AML-193 (cell line): Measurements from ENCODE around the gene IPO4.
A peak's percentile ranks its signal among the peaks of the same experiment; 100 is the strongest.
"Not testable (repeated sequence)": the region's sequence is repeated elsewhere in the genome, so short reads cannot be mapped to it uniquely, and the experiment has no call there.

Experiments
- DNase-seq, 2 experiments: peaks; one replicate each; lab custom pipeline; 2025; lab: John Stamatoyannopoulos, UW

IPO4 gene, protein sequence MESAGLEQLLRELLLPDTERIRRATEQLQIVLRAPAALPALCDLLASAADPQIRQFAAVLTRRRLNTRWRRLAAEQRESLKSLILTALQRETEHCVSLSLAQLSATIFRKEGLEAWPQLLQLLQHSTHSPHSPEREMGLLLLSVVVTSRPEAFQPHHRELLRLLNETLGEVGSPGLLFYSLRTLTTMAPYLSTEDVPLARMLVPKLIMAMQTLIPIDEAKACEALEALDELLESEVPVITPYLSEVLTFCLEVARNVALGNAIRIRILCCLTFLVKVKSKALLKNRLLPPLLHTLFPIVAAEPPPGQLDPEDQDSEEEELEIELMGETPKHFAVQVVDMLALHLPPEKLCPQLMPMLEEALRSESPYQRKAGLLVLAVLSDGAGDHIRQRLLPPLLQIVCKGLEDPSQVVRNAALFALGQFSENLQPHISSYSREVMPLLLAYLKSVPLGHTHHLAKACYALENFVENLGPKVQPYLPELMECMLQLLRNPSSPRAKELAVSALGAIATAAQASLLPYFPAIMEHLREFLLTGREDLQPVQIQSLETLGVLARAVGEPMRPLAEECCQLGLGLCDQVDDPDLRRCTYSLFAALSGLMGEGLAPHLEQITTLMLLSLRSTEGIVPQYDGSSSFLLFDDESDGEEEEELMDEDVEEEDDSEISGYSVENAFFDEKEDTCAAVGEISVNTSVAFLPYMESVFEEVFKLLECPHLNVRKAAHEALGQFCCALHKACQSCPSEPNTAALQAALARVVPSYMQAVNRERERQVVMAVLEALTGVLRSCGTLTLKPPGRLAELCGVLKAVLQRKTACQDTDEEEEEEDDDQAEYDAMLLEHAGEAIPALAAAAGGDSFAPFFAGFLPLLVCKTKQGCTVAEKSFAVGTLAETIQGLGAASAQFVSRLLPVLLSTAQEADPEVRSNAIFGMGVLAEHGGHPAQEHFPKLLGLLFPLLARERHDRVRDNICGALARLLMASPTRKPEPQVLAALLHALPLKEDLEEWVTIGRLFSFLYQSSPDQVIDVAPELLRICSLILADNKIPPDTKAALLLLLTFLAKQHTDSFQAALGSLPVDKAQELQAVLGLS

DNA sequence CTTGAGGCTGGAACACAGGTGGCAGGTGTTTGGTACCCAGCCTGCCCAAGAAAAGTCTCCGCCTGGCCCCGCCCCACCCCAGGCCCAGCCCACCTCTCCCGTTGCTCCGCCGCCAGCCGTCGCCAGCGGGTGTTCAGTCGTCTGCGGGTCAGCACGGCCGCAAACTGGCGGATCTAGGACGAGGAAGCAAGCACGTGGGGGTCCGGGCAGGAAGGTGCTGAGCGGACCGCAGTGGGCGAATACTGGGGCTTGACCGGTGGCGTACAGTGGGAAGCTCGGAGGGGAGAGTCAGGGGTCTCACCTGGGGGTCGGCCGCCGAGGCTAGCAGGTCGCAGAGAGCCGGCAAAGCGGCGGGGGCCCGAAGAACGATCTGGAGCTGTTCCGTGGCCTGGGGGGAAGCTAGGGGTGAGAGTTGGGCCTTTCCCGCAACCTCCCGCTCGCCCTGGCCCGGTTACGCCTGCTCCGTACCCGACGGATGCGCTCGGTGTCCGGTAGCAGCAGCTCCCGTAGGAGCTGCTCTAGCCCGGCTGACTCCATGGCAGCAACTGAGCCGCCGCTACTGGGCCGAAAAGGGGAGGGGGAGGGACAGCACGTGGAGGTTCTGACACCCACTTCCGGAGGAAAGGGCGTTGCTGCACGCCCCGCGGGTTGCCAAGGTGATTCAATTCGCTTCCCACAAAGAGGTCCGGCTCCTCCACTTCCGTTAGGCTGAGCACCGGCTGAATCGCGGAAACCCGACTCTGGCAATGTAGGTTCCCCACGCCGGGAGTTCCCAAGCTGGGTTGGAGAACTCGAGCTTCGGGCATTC lies at the start of gene IPO4:
IPO4 (minus strand) TSS at position 566 of the 808 bp plus-strand sequence; CDS start at position 537, 29 bp downstream.
- DNase-seq = peak; percentile 94 to 96

DNA sequence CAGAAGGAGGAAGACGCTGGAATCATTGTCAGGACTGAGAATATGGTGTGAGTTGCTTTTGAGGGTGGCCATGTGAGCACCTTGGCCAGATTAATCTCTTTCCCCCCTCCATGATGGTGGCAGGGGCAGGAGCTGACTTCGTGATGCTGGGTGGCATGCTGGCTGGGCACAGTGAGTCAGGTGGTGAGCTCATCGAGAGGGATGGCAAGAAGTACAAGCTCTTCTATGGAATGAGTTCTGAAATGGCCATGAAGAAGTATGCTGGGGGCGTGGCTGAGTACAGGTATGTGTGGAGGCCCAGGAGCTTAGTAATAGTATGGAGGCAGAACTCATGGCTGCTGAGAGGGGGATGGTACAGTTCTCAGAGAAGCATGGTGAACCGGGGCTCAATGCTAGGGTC lies 49.5 kb upstream of the IPO4 start:
- DNase-seq = no peak

DNA sequence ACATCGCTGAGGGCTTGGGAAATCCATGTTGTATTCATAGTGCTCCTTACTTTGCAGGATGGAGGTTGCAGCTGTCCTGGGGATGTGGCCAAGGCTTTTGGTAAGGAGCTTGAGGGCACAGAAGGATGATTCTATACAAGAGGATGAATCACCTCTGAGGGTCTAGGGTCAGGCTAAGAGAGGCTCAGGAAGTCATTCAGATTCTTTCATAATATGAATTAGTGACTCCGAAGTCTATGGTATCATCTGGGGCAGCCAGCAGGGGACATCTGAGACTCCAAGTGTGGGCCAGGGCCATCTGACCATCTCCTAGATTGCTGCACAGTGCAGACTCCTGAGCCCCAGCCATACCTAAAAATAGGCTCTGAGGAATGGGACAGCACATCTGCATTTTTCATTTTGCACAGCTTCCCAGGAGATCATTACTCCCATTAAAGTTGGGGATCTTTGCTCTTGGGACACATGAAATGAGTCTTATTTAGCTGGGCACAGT lies 48.9 kb upstream of the IPO4 start:
- no peak for DNase-seq

DNA sequence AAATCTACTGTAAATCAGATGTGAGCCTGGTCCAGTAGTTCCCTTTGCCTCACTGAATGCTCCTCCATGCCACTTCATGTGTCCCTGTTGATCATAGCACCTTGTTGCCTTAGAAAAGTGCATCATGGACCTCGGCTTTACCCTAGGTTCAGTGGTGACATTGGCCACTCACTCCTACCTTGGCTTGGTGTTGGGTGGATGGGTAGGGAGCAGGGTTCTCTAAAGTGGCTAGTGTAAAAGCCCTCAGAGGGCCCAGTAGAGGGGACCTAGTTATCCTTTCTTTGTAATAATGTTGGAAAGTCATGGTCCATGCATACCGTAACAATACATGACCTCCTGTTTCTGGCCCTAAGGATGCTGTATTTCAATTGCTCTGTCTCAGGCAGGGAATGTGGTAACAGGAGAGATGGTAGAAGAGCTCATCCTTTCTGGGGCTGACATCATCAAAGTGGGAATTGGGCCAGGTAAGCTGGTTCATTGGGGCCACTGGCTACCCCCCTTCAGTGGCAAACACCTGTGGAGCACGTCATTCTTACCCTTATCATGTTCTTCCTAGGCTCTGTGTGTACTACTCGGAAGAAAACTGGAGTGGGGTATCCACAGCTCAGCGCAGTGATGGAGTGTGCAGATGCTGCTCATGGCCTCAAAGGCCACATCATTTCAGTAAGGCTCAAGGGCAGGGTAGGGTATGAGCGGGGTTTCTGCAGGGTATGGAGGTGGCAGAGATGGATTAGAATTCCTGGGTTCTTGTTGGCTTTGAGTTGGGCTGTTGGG lies 48.3 kb upstream of the IPO4 start:
- no peak for DNase-seq

DNA sequence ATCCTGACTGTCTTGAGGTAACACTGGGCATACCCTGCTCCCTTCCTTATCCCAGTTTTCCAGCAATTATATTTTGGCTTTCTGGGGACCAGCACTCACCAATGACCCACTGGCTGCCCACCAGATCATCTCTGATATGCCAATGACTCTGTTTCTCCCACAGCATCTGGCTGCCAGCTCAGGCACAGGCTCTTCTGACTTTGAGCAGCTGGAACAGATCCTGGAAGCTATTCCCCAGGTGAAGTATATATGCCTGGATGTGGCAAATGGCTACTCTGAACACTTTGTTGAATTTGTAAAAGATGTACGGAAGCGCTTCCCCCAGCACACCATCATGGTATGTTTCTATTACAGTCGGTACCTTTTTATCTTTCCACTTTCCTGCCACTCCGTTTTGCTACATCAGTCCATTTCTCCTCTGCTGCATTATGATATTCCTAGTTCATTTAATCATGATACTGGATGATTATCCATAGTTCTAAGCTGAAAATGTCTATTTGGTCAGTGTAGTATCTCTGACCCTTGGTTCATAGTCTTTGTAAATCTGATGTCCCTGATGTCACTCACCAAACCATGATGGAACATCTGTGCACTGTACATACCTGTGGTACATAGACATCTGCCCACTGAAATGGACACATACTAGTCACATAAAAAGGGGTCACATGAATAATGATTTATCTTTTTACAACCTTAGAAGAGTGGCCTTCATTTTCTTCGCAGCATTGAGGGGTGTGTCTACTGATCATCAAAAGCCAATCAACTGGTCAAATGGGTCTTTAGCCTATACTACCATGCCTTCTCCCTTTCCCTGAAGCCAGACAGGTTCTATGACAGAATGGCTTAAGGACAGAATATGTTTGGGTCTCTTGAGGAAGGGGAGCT lies 47.4 kb upstream of the IPO4 start:
- no peak for DNase-seq

DNA sequence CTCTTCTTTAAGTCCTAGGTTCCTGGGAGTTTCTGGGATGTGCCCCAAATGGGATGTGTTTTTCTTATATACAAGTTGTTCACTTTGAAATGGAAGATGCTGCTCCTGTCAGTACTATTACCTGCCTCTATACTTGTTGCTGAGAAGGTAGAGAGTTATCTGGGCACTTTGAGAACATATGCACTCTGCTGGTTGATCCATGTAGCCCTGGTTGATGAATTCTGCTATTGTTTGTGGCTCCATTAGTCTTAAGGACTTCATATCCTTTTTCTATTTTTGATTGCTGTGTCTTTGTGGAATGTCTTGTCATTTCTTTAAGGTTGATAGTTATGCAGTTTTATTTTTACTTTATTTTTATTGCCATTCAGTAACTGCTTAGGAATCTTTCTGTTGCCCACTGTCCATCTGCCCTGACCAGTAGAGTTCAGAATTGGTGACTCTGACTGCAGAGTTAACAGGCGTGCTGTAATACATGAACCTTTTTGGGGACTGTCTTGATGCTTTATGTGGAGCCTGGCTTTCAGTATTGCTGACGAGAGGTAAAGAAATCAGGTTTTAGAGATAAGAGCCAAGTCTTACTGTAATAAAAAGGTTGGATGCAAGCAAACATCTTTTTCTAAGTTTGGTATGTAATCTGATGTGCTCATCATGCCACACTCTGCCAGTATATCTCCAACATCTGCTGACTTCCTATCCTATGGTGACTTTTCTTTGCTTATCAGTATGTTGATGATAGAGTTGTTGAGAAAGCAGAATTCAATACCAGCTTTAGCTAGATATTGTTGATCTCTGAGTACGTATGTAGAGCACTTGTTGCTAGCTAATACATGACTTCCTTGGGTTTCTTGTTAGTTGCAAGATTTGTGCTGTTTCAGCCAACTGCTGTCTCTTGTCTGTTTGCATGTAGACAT lies 45.7 kb upstream of the IPO4 start:
- no peak for DNase-seq

DNA sequence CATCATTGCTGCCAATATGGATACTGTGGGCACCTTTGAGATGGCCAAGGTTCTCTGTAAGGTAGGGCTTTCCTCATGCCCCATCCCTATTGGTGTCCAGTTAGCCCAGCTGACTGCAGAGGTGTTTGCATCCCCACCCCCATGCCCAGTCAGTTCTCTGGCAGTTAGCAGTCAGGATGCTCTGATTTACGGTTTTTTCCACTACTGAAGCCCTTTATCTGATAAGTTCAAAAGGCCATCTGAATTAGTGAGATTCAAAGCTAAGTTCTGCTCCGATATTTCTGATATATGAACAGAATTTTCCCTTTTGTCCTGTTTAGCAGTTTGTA lies 44.9 kb upstream of the IPO4 start:
- DNase-seq = no peak

DNA sequence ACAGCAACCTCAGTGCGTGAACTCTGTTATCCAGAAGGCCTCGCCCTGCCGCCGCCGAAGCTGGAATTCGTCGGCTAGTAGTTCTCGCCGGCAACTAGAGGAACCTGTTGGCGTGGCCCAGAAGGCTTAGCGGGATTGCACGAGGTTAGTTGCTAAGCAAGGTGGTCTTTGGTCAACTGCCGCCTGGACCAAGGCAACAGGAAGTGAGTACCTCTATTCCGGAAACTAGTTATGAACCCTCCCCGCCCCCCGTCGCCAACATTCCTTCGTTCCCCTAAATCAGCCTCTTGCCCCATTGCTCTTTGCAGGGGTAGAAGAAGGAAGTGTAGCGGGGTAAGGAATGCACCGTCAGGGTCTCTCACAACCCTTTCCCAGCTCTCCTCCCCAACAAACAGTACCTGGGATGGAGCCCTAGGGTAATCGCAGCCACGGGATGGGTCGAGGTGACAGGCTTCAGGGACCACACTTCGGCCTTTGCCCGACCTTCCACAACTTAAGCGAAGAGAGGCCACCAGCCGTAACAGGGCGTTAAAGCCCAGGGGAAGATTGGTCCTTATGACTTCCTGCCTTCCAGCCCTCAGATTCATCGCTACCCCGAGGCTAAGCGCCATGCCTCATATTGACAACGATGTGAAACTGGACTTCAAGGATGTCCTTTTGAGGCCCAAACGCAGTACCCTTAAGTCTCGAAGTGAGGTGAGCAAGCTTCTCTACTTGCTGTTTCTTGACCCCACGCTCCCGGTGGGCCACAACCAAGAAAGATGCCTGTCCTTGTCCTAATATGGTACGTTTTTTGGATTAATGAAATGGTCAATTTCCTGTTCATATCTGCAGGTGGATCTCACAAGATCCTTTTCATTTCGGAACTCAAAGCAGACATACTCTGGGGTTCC lies 44.3 kb upstream of the IPO4 start, which contains the start of gene GMPR2:
GMPR2 (plus strand) TSS at position 285 of the 893 bp plus-strand sequence; CDS start at position 610, 325 bp downstream.
- DNase-seq = no peak

DNA sequence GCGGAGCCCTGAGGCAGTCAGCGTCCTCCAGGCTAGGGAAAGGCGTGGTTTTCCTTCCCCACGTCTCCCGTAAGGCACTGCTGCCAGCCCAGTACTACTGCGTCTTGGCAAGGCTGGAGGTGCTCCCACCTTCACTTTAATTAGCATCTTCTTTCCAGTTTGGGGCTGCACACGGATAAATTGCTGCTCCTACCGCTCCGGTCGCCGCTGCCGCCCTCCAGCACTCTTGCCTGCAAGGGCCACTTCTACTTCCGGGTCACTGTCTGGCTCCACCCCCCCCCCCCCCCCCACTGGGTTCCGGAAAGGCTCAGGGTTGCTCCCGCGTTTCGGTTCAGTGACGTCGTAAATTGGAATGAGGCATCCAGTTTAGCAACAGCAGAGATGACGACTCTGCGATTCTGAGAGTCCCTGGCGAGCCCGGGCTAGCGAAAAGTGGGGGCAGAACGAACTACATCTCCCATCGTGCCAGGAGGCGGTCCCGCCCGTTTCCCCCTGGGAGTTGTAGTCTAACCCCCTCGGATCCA lies 43.6 kb upstream of the IPO4 start, which contains the start of gene NEDD8:
NEDD8 (minus strand) TSS at position 247 of the 524 bp plus-strand sequence; CDS start at position 147, 100 bp downstream.
- DNase-seq = peak; percentile 95 to 96

DNA sequence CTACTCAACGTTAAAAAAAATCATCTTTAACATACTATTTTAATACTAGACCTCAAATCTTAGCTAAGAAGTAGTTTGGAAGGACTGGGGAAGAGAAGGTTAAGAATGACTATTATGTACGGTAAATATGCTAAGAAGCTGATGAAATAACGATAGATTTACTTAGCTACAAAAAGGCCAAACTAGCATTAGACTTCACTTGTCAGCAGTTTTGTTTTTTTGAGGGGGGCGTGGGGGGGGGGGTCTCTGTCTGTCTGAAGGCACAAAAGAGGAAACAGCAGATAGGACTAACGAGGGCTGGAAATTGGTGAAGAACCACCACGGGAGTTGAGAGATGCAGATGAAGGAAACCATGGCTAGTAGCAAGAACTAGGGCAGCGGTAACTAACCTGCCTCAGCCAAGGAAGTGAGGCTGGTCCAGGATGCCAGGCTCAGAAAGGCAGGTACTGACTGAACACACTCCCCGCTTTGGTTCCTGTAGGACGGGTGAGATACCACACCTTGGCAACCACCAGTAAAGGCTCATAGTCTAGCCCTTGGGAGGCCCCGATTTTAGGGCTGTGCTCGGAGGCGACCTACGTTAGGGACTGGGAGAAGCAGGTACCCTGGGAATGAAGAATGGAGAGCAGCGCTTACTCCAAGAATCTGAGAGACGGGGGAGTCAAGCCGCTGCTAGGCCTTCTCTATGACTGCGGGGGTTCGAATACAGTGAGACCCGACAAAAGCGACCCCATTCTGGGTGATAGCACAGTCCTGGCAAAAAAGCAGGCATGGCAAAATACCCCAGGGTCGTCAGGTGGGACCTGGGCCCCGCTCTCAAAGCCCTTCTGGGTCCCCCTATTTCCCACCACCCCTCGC lies 42.9 kb upstream of the IPO4 start:
- no peak for DNase-seq

DNA sequence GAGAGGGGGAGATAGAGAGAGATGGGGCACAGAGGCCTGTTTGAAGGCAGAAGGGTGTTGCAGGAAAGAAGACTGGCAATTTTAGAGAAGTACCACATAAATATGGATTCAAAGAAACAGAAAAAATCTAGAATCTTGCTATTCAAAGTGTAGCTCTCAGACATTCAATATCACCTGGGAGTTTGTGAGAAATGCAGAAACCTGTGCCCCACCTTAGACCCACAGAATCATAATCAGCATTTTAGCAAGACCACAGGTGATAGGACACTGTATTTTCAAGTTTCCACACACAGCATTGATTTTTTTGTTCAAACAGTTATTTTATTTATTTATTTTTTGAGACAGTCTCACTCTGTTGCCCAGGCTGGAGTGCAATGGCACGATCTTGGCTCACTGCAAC lies 40.3 kb upstream of the IPO4 start:
- no peak for DNase-seq

DNA sequence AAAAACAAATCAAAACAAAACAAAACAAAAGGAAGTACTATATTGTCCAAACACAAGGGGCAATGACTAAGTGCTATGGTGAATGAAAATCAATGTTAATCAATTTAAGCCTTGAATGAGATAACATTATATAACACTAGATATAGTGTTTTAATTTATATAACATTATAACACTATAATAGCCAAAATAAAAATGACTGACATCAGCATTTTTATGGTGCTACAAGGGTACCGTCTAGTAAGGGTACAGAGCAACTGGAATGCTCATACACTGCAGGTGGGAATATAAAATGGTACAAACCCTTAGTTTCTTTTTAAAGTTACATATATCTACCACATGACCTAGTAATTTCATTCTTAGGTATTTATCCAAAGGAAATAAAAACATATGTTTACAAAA lies 37.9 kb upstream of the IPO4 start:
- DNase-seq = no peak

DNA sequence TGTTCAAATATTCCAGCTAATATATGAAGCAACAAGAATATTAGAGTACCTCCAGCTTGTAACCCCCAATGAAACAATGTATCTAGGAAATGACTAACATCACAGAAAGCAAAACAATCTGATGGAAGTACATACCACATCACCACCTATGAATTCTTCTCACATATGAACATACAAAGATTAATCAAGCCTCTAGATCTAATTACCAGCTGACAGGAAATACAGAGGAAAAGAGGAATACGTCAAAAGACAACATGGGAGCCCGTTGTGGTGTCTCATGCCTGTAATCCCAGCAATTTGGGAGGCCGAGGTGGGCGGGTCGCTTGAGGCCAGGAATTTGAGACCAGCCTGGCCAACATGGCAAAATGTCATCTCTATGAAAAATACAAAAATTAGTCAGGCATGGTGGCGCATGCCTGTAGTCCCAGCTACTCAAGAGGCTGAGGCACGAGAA lies 36.0 kb upstream of the IPO4 start:
- DNase-seq = no peak

DNA sequence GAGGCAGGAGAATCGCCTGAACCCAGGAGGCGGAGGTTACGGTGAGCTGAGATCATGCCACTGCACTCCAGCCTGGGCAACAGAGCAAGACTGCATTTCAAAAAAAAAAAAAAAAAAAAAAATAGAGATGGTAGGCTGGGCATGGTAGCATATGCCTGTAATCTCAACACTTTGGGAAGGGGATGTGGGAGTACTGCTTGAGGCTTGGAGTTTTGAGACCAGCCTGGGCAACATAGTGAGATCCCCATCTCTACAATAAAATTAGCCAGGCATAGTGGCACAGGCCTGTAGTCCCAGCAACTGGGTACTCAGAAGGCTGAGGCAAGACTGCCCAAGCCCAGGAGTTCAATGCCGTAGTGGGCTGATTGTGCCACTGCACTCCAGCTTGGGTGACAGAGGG lies 34.4 kb upstream of the IPO4 start:
- DNase-seq = not testable (repeated sequence)

DNA sequence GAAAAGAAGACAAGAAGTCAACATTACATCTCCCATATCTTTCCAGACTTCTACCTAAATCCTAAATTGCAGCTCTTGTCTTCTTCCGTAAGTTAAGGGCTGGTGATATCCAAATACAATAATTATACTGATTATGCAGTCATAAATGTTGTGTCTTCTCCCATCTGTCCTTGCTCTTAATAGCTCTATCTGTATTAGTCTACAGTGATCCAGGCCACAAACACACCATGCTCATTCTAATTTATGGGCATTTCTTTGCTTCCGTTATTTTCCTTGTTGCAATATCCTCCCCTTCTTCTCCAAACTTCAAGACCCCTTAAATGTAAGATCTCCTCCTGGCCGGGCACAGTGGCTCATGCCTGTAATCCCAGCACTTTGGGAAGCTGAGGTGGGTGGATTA lies 30.9 kb upstream of the IPO4 start:
- DNase-seq = no peak

DNA sequence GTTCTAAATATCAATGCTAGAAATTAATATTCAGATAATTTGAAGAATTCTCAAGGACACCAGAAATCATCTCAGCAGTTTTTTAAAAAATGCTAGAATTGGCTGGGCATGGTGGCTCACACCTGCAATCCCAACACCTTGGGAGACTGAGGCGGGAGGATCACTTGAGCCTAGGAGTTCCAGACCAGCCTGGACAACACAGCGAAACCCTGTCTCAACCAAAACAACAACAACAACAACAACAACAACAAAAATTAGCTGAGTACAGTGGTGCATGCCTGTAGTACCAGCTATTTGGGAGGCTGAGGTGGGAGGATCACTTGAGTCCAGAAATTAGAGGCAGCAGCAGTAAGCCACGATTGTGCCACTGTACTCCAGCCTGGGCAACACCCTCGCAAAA lies 30.5 kb upstream of the IPO4 start:
- no peak for DNase-seq
